Kidney (tissue), 14 donors: ENCODE results near the gene PRLH. TPM values are rescaled to one million over a fixed set of nuclear protein-coding genes. Genes with fewer than 3 reads are reported as not detected.

Experiments
- DNase-seq, 5 donors: peaks; one replicate each; pipeline ENCODE4 v3.0.0-alpha.2; 2013 to 2020
- FAIRE-seq: peaks from 2 replicates; lab custom pipeline; 2012; peaks lifted over from hg19 to GRCh38; lab: Jason Lieb, UNC
- H3K27ac ChIP-seq, 2 donors: one replicate each; pipeline ENCODE4 v1.7.0; 2013; ENCODE audit warnings: low read depth in 2 of 2, low read length in 2 of 2, inconsistent platforms in 1 of 2
- H3K27me3 ChIP-seq: one replicate; pipeline ENCODE4 v1.7.1; 2013; ENCODE audit warnings: low read length, inconsistent platforms; ENCODE audit not compliant: control insufficient read depth, insufficient read depth
- H3K36me3 ChIP-seq, 3 donors: one replicate each; pipeline versions ENCODE4 v1.7.0 to v1.7.1; 2013; ENCODE audit warnings: low read length in 3 of 3, control low read depth in 1 of 3, inconsistent platforms in 1 of 3; ENCODE audit not compliant: insufficient read depth in 3 of 3, control insufficient read depth in 2 of 3
- H3K4me1 ChIP-seq, 3 donors: one replicate each; pipeline versions ENCODE4 v1.7.0 to v1.7.1; 2013; ENCODE audit warnings: low read length in 3 of 3, inconsistent platforms in 1 of 3, low read depth in 1 of 3; ENCODE audit not compliant: control insufficient read depth in 2 of 3, insufficient read depth in 2 of 3
- H3K4me3 ChIP-seq, 3 donors: one replicate each; pipeline versions ENCODE4 v1.7.0 to v1.8.1; 2013; ENCODE audit warnings: low read length in 3 of 3, control low read depth in 1 of 3, inconsistent platforms in 1 of 3
- H3K9ac ChIP-seq, 3 donors: one replicate each; pipeline versions ENCODE4 v1.7.0 to v1.7.1; 2013; ENCODE audit warnings: low read length in 3 of 3, control low read depth in 1 of 3, inconsistent platforms in 1 of 3
- H3K9me3 ChIP-seq, 3 donors: one replicate each; pipeline versions ENCODE4 v1.7.0 to v1.7.1; 2013; ENCODE audit warnings: low read length in 3 of 3, control low read depth in 1 of 3, inconsistent platforms in 1 of 3; ENCODE audit not compliant: control insufficient read depth in 2 of 3, insufficient read depth in 1 of 3
- intact Hi-C: fragments of 100-400 bp; cut with DNase I; formaldehyde crosslinking; loops from one replicate; pipeline ENCODE4 v1.11.1; 2022
- polyA plus RNA-seq: library from polyadenylated mRNA; stranded (reverse); fragments of 350-450 nt; fragmentation: Illumina TruSeq; extraction: RNeasy Lipid Tissue Mini Kit (QIAGEN cat#74804); gene quantifications from one replicate; pipeline ENCODE4 v1.2.3, GENCODE V29; 2014; ENCODE audit warnings: low read depth, low replicate concordance; ENCODE audit not compliant: insufficient read depth
- total RNA-seq: library from RNA; stranded (reverse); fragmentation: NEBNext Ultra II Directional; extraction: Animal tissue kit (Norgen Biotek cat#: 25700); gene quantifications from one replicate; pipeline ENCODE4 v1.2.1, GENCODE V29; 2021
- TF ChIP-seq, protein P1 (sequence below): IDR thresholded peaks from 3 replicates; pipeline ENCODE4 v1.5.1; 2012; ENCODE audit warnings: mild to moderate bottlenecking, moderate library complexity, borderline replicate concordance; ENCODE audit not compliant: insufficient read depth; ENCODE audit errors: extremely low read depth
- donor health status: control.
- donor health status: control.
- donor health status: control.
- donor health status: control.
- donor health status: control.
- donor health status: DM: yes; HTN: yes; CAD: no.
- donor health status: Normal renal cell carcinoma (clear cell type).

Gene PRLH
- total and polyA plus RNA-seq, 2 donors from 2014 or later = not detected

DNA sequence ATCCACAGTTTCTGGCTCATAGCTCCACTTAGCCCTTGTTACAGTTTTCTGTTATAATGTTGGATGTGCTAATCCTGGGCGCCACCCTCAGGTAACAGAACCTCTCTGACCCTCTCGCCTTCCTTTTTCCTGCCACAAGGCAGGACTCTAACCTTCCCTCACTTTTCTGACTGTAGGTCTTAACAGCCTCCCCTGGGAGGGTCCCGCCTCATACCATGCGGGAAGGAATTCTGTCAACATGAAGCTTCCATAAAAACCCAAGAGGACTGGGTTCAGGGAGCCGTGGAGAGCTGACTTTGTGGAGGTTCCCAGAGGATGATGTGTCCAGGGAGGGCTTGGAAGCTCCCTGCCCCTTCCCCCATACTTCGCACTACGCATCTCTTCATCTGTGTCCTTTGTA is 36.0 kb downstream of the PRLH start:
- no peak overlapping the region for H3K9ac ChIP-seq
- H3K9me3 ChIP-seq = no peaks in the 10 kb centered on the region
- FAIRE-seq (no peak), DNase-seq (peak in 1 of 5 donors; percentile 28)
- H3K4me3 ChIP-seq = no peak overlapping the region
- intact Hi-C loops = no loop called here
- TF ChIP-seq, protein P1, sequence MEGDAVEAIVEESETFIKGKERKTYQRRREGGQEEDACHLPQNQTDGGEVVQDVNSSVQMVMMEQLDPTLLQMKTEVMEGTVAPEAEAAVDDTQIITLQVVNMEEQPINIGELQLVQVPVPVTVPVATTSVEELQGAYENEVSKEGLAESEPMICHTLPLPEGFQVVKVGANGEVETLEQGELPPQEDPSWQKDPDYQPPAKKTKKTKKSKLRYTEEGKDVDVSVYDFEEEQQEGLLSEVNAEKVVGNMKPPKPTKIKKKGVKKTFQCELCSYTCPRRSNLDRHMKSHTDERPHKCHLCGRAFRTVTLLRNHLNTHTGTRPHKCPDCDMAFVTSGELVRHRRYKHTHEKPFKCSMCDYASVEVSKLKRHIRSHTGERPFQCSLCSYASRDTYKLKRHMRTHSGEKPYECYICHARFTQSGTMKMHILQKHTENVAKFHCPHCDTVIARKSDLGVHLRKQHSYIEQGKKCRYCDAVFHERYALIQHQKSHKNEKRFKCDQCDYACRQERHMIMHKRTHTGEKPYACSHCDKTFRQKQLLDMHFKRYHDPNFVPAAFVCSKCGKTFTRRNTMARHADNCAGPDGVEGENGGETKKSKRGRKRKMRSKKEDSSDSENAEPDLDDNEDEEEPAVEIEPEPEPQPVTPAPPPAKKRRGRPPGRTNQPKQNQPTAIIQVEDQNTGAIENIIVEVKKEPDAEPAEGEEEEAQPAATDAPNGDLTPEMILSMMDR = no peak
- no peaks in the 10 kb centered on the region for H3K36me3 ChIP-seq
- H3K27me3 ChIP-seq = no peaks in the 10 kb centered on the region
- H3K27ac ChIP-seq = no peak overlapping the region
- H3K4me1 ChIP-seq = peaks cover 0 to 6% (median 6%) of the 10 kb centered on the region in 3 donors

DNA sequence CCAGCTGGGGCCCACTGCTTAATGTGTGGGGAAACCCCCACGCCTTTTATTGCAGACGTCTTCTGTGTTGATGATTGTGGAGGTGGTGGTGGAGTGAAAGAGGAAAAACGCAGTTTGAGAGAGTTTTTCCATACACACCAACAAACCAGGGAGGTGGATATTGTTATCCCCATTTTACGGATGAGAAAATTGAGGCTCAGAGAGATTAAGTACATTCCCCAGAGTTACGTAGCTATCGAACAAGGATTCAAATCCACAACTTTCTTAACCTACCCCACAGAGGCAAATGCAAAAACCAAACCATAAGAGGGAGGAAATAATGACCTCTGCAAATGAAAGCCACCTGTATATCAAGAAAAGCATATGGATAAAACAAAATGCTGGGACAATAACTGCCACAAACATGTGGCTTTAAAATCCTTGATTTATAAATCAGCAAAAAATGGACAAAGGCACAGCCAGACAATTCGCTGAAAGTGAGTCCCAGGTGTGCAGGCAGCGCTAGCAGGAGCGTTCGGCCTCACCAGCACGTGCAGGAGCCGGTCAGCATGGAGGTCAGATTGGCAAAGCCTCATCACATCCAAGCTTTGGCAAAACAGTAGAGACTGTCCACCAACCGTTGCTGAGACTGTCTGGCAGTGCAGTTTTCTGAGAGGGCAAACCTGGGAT is 36.8 kb downstream of the PRLH start:
- H3K4me1 ChIP-seq = peaks cover 0 to 6% (median 6%) of the 10 kb centered on the region in 3 donors
- no peaks in the 10 kb centered on the region for H3K36me3 ChIP-seq
- no peaks in the 10 kb centered on the region for H3K27me3 ChIP-seq
- TF ChIP-seq, protein P1 = no peak
- H3K4me3 ChIP-seq = no peak overlapping the region
- H3K9ac ChIP-seq = peak overlapping the region in 1 of 3 donors; percentile 21
- peak overlapping the region in 1 of 2 donors; percentile 20 for H3K27ac ChIP-seq
- no peaks in the 10 kb centered on the region for H3K9me3 ChIP-seq
- intact Hi-C loops = no loop called here
- FAIRE-seq = no peak
- peak in 1 of 5 donors; percentile 64 for DNase-seq

DNA sequence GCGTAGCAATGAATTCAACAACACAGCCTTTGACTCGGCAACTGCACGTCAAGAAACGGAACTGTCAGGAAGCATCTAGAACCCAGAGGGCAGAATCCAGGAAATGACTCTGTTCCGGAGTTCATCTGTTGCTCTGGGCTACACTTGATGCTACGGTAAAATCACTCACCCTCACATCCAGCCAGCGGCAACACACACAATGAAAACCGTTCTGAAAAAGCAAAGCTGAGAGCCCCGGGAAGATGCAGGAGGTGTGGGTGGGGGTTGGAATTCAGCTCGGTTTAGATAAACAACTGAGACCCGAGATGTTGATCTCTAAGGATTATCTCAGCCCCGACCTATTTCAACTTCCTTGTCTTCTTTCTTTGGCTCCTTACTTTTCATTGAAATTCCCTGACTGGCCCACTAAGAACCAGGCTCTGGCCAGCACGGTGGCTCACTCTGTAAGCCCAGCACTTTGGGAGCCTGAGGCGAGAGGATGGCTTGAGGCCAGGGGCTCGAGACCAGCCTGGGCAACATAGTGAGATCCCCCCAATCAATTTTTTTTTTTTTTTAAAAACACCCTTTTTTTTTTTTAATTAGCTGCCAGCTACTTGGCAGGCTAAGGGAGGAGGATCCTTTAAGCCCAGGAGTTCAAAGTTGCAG is 37.5 kb downstream of the PRLH start:
- TF ChIP-seq, protein P1 = no peak
- intact Hi-C loops = no loop called here
- FAIRE-seq (peak; percentile 27), DNase-seq (peak in 4 of 5 donors; percentile 26 to 83 (median 58))
- peak overlapping the region; percentile 70 to 85 for H3K27ac ChIP-seq
- H3K36me3 ChIP-seq = no peaks in the 10 kb centered on the region
- H3K9ac ChIP-seq = peak overlapping the region in 1 of 3 donors; percentile 21
- H3K4me3 ChIP-seq = no peak overlapping the region
- no peaks in the 10 kb centered on the region for H3K27me3 ChIP-seq
- H3K9me3 ChIP-seq = no peaks in the 10 kb centered on the region
- peaks cover 0 to 6% (median 6%) of the 10 kb centered on the region in 3 donors for H3K4me1 ChIP-seq
